Measurements from ENCODE around the gene C11orf65.
"Not testable (repeated sequence)": the region's sequence is repeated elsewhere in the genome, so short reads cannot be mapped to it uniquely, and the experiment has no call there.

C11orf65 gene

DNA sequence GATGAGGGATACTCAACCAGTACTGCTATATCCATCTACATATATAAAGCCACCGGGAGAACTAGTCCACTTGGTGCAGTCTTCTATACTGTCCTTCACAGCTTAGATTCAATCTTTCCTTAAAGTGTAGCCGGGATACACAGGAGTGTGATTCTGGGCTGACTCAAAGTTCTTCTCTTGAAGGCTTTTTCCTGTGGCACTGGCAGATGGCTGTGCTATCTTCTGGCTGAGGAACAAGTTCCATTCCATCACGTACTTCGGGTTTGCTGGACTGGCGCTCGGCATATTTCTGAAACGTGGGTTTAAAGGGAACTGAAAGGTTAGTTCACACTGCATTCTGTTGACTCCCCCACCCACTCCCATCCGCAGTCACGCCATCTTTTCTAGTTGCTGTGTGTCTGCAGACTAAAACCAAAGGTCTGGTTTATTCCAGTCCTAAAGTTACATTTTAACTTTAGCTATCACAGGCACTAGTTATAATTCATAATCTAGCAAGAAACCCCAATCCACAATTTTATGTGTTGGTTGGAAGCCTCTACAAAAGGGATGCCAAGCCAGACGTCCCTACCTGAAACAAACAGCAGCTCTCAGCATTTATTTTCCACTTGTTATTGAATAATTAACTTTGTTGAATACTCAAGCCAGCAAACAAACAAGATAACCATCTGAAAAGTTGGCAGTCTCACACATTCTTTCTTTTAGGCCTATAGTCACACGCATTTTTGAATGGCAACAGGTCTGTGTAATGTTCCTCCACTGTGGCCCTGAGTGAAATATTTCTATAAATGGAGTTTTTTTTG is 7.5 kb upstream of the C11orf65 start:
- no peak for DNase-seq (ENCODE audit: low read depth, low spot score)

DNA sequence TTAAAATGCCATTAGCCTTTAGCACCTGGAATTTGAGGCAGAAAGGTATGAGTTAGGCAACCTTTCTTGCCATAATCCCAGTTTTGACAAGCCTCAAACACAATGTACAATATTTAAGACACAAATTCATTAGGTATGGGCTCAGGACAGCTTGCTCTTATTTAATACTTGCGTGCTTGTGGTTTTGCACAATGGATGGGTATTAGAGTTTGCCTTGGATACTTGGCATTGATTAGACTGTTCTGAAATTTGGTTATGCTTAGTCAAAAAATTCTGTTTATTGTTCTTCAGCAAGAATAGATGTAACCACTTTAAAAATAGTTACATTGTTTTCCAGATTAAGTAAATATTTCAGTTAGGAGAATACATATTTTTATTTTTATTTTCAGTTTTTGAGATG is 5.4 kb upstream of the C11orf65 start:
- no peak for DNase-seq (ENCODE audit: low read depth, low spot score)

DNA sequence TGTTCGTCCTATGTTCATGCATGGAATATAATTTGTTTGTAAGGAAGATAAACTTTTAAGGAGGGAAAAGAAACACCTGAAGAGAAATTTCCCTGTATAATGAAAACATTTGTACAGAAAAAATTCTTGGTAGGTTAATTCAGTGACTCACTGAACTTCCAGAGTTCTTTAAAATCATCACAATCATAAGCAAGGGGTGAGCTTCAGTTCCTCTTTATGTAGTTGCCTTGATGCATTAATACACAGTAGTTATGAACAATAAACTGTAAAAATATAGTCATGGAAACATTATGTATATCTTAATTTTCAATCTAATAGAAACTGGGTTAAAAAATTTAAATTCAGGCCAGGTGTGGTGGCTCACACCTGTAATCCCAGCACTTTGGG is 1.1 kb upstream of the C11orf65 start:
- no peak for DNase-seq (ENCODE audit: low read depth, low spot score)

DNA sequence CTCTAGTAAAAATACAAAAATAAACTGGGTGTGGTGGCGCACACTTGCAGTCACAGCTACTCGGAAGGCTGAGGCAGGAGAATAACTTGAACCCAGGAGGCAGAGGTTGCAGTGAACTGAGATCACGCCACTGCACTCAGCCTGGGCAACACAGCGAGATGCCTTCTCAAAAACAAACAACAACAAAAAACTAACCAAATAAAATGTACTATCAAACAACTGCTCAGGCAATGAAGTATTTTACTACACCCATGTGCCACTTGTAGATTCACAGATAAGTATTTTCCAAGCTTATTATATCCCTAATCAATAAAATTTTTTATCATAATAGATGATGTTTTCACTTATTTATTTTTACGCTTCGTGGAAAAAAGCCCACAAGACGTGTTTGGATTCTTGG is 924 bp downstream of the C11orf65 start:
- no peak for DNase-seq (ENCODE audit: low read depth, low spot score)

- no peak for DNase-seq (ENCODE audit: low read depth, low spot score)
Observed at GRCh38 chr11:108453207-108453835, 14.0 kb downstream of the C11orf65 start.

DNA sequence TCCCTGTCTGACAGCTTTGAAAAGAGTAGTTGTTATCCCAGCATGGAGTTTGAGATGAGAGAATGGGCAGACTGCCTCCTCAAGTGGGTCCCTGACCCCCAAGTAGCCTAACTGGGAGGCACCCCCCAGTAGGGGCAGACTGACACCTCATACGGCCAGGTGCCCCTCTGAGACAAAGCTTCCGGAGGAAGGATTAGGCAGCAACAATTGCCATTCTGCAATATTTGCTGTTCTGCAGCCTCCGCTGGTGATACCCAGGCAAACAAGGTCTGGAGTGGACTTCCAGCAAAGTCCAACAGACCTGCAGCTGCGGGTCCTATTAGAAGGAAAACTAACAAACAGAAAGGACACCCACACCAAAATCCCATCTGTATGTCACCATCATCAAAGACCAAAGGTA is 25.9 kb downstream of the C11orf65 start:
- DNase-seq (ENCODE audit: low read depth, low spot score), result not testable (repeated sequence)

DNA sequence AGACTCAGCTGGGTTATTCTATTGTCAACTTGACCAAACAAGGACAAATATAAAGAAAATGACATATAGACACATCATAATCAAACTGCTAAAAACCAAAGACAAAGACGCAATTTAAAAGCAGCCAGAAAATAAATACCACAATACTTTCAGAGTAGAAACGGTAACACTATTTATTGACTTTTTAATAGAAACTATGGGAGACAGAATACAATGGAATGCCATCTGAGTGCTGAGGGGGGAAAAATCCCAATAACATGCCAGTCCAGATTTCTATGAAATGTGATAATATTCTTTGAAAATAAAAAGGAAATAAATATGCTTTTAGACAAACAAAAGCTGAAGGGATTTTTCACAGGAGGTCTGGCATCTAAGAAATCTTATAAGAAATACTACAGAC is 30.7 kb downstream of the C11orf65 start:
- DNase-seq (ENCODE audit: low read depth, low spot score), result no peak

GRCh38 chr11:108435066-108435465 is 32.3 kb downstream of the C11orf65 start:
- no peak for DNase-seq (ENCODE audit: low read depth, low spot score)

DNA sequence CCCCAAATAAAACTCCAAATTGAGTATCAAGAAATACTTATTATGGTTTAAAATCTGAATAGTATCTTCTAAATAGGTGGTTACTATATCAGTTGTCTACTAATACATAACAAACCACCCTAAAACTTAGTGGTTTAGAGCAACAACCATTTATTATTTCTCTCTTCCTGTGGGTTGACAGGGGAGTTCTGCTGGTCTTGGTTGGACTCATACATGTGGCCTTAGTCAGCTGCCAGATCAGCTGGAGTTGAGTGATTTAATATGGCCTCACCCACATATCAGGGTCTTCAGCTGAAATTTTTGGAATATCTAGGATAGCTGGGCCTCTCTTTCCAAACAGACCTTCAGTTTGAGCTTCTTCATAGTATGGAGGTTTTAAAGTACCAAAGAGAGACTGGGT is 34.5 kb downstream of the C11orf65 start:
- DNase-seq (ENCODE audit: low read depth, low spot score), result no peak

GRCh38 chr11:108431997-108432396 is 35.3 kb downstream of the C11orf65 start:
- DNase-seq (ENCODE audit: low read depth, low spot score), result no peak

- no peak for DNase-seq (ENCODE audit: low read depth, low spot score)
Observed at GRCh38 chr11:108431370-108431769, 36.0 kb downstream of the C11orf65 start.

GRCh38 chr11:108417551-108417950 is 49.8 kb downstream of the C11orf65 start:
- not testable (repeated sequence) for DNase-seq (ENCODE audit: low read depth, low spot score)

- no peak for DNase-seq (ENCODE audit: low read depth, low spot score)
Observed at GRCh38 chr11:108414958-108415357, 52.4 kb downstream of the C11orf65 start.

DNA sequence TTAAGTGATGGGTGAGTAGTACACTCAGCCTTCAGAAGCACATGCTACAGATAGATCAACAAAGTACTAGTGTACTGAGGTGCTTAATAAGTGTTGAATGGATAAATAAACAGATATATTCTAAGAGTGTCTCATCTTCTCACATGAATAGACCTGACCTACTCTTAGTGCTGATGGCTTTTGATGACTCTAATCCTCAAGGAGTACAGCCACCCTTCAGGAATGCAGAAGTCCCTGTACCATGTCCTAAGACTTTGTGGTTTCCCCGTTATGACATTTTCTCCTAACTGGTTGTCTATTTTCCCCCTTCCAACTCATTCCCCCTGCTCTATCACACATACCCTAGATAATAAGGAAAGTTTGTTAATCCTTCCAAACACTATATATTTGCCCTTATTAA is 61.6 kb downstream of the C11orf65 start:
- no peak for DNase-seq (ENCODE audit: low read depth, low spot score)

- no peak for DNase-seq (ENCODE audit: low read depth, low spot score)
Observed at GRCh38 chr11:108403052-108403451, 64.3 kb downstream of the C11orf65 start.

GRCh38 chr11:108402241-108402640 is 65.1 kb downstream of the C11orf65 start:
- DNase-seq (ENCODE audit: low read depth, low spot score), result no peak

DNA sequence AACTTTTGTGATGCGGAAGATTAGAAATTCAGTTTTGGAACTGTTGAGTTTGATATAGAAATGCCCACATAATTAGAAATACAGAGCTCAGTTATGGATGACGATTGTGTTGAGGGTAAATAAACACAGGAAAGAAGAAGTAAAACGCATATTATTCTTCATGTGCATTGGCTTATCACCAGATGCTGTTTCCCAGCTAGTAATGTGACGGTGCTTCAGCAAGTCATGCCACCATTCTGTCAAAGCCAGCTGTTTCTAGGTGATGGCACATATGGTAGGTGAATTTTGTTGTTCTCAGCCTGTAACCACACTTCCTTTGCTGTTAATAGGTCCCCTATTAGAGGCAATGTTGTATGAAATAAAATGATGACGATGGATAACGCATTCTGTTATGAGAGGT is 68.9 kb downstream of the C11orf65 start:
- no peak for DNase-seq (ENCODE audit: low read depth, low spot score)

GRCh38 chr11:108396672-108397071 is 70.7 kb downstream of the C11orf65 start:
- DNase-seq (ENCODE audit: low read depth, low spot score), result not testable (repeated sequence)

DNA sequence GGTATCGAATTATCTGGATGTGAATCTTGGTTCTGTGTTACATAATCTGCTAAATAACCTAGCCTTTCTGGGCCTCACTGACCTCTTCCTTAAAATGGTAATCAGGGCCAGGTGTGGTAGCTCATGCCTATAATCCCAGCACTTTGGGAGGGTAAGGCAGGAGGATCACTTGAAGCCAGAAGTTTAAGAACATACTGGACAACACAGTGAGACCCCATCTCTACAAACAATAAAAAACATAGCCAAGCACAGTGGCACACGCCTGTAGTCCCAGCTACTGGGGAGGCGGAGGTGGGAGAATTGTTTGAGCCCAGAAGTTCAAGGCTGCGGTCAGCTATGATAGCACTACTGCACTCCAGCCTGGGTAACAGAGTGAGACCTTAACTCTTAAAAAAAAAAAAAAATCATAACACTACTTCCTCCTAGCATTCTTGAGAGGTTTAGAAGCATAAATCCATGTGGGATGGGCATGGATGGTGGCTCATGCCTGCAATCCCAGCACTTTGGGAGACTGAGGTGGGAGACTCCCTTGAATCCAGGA is 72.5 kb downstream of the C11orf65 start:
- DNase-seq (ENCODE audit: low read depth, low spot score), result no peak

DNA sequence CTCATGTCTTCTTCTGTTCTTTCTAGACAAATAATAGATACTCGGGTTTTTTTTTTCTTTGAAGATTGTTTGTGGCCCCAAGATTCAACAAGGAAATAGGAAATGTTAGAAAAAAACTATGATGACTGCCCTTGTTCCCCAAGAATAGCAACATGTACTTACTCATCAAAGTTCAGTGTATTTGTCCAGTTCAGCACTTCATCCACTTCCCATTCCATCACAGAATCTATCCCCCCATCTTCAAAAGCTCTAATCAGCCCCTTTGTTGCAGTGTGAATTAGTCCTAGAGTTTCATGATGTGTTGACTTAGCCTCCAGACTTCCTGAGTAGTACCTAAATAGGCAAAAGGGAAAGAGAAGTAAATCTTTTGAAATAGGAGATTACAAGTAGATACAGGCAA is 74.3 kb downstream of the C11orf65 start:
- DNase-seq (ENCODE audit: low read depth, low spot score), result no peak

GRCh38 chr11:108392353-108392752 is 75.0 kb downstream of the C11orf65 start:
- DNase-seq (ENCODE audit: low read depth, low spot score), result no peak

GRCh38 chr11:108388576-108388975 is 78.8 kb downstream of the C11orf65 start:
- DNase-seq (ENCODE audit: low read depth, low spot score), result no peak

DNA sequence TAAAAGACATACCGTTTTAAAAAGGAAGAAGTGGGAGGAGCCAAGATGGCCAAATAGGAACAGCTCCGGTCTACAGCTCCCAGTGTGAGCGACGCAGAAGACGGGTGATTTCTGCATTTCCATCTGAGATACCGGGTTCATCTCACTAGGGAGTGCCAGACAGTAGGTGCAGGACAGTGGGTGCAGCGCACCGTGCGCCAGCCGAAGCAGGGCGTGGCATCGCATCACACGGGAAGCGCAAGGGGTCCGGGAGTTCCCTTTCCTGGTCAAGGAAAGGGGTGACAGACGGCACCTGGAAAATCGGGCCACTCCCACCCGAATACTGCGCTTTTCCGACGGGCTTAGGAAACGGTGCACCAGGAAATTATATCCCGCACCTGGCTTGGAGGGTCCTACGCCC is 93.8 kb downstream of the C11orf65 start:
- DNase-seq (ENCODE audit: low read depth, low spot score), result not testable (repeated sequence)

All from iPS DF 19.7 (cell line).